GM23248 (cell line): ENCODE measurements around the gene TTC23. TPM values are rescaled to one million over a fixed set of nuclear protein-coding genes. Genes with fewer than 3 reads are reported as not detected.

ENCODE experiments used
- DNase-seq: peaks from one replicate; pipeline ENCODE4 v3.0.0-alpha.2; 2015
- H2AFZ ChIP-seq: fragments of 200-600 bp; sonication (generic); 2 replicates; pipeline ENCODE4 v1.6.1; 2016; ENCODE audit warnings: antibody characterized with exemption
- H3F3A ChIP-seq: fragments of 200-600 bp; sonication (generic); 2 replicates; pipeline ENCODE4 v1.6.1; 2016; ENCODE audit warnings: mild to moderate bottlenecking, antibody characterized with exemption, mixed run types; ENCODE audit not compliant: insufficient read depth
- H3K27ac ChIP-seq: fragments of 200-600 bp; sonication (generic); 2 replicates; pipeline ENCODE4 v1.5.1; 2016; ENCODE audit warnings: mild to moderate bottlenecking
- H3K27me3 ChIP-seq: fragments of 200-600 bp; sonication (generic); replicated peaks from 2 replicates; pipeline ENCODE4 v1.6.1; 2016; ENCODE audit warnings: mild to moderate bottlenecking; ENCODE audit not compliant: insufficient read depth
- H3K36me3 ChIP-seq: fragments of 200-600 bp; sonication (generic); 2 replicates; pipeline ENCODE4 v1.6.1; 2016; ENCODE audit warnings: low read depth, mild to moderate bottlenecking
- H3K4me1 ChIP-seq: fragments of 200-600 bp; sonication (generic); 2 replicates; pipeline ENCODE4 v1.6.1; 2016; ENCODE audit warnings: mild to moderate bottlenecking; ENCODE audit not compliant: insufficient read depth
- H3K4me2 ChIP-seq: fragments of 200-600 bp; sonication (generic); one replicate; pipeline ENCODE4 v1.6.1; 2016; ENCODE audit warnings: mild to moderate bottlenecking; ENCODE audit not compliant: unreplicated experiment
- H3K4me3 ChIP-seq: fragments of 200-600 bp; sonication (generic); 2 replicates; pipeline ENCODE4 v1.5.1; 2016; ENCODE audit warnings: mild to moderate bottlenecking
- H3K79me2 ChIP-seq: fragments of 200-600 bp; sonication (generic); 2 replicates; pipeline ENCODE4 v1.6.1; 2016; ENCODE audit warnings: mild to moderate bottlenecking; ENCODE audit not compliant: insufficient read depth
- H3K9ac ChIP-seq: fragments of 200-600 bp; sonication (generic); 2 replicates; pipeline ENCODE4 v1.6.1; 2016; ENCODE audit warnings: mild to moderate bottlenecking
- H3K9me2 ChIP-seq: fragments of 200-600 bp; sonication (generic); 2 replicates; pipeline ENCODE4 v1.6.1; 2016; ENCODE audit warnings: mixed run types, mild to moderate bottlenecking, moderate library complexity; ENCODE audit not compliant: insufficient read depth
- H3K9me3 ChIP-seq: fragments of 200-600 bp; sonication (generic); one replicate; pipeline ENCODE4 v1.6.1; 2017; ENCODE audit warnings: low read depth
- H4K20me1 ChIP-seq: fragments of 200-600 bp; sonication (generic); 2 replicates; pipeline ENCODE4 v1.6.0; 2016; ENCODE audit not compliant: insufficient read depth
- EZH2 ChIP-seq: fragments of 200-600 bp; sonication (generic); IDR thresholded peaks from 2 replicates; pipeline ENCODE4 v1.6.1; 2018; ENCODE audit warnings: antibody characterized with exemption, mild to moderate bottlenecking; ENCODE audit not compliant: insufficient read depth, poor library complexity, severe bottlenecking
- EZH2phosphoT487 ChIP-seq: fragments of 200-600 bp; sonication (generic); IDR thresholded peaks from 2 replicates; pipeline ENCODE4 v1.6.1; 2018; ENCODE audit warnings: antibody characterized with exemption, moderate library complexity, mild to moderate bottlenecking, low read depth; ENCODE audit not compliant: insufficient read depth
- WGBS, 2 experiments: methylation state at CpG; one replicate each; pipeline ENCODE4 v1.1.6; 2015 to 2017; ENCODE audit warnings: low lambda C conversion rate in 2 of 2, low coverage in 1 of 2; ENCODE audit errors: missing lambda C conversion rate in 2 of 2; 5-methylcytosine and 5-hydroxymethylcytosine counted together
- in situ Hi-C: fragments of 300-500 bp; cut with MboI; formaldehyde crosslinking; loops from 2 replicates; pipeline ENCODE4 v1.15.0; 2020
- polyA plus RNA-seq: library from polyadenylated mRNA; unstranded; fragments of >200 nt; fragmentation: Nextera tagmentation; extraction: Ambion mirVana; gene quantifications from 2 replicates; pipeline ENCODE4 v1.2.1, GENCODE V29; 2016
- total RNA-seq: library from RNA; depleted of rRNA; stranded (reverse); fragments of >200 nt; shearing (Covaris generic); gene quantifications from 2 replicates; pipeline ENCODE4 v1.2.3, GENCODE V29; 2014

Gene TTC23
- total and polyA plus RNA-seq, 2 experiments from 2014 or later: 10.8 to 18.6 TPM

- H3K27ac ChIP-seq: no peak overlapping the region
- H3K9ac ChIP-seq: no peak overlapping the region
- H3K9me3 ChIP-seq: no peaks in the 10 kb centered on the region
- in situ Hi-C loops: loop anchor here (25.0 kb wide), 1 partner anchor 619 kb away; the partner anchor contains the start of gene LYSMD4
- no peak for DNase-seq
- WGBS, 2 experiments: 75 to 80% methylated on average over 7 of the region's 7 CpGs
- no peak overlapping the region for H2AFZ ChIP-seq
- peaks cover 5% of the 10 kb centered on the region; the same call in 1 of the 2 replicates for H3K4me1 ChIP-seq
- no peaks in the 10 kb centered on the region for H3K36me3 ChIP-seq
- H3F3A ChIP-seq: no peaks in the 10 kb centered on the region
- no peak overlapping the region for H3K4me3 ChIP-seq
- no peaks in the 10 kb centered on the region for H3K79me2 ChIP-seq
- no peak overlapping the region for H3K4me2 ChIP-seq
- no peaks in the 10 kb centered on the region for H3K9me2 ChIP-seq
- no peak for TF ChIP-seq EZH2
- no peak for TF ChIP-seq EZH2phosphoT487
- H3K27me3 ChIP-seq: no peaks in the 10 kb centered on the region
- H4K20me1 ChIP-seq: no peaks in the 10 kb centered on the region
These were observed 131.1 kb downstream of the TTC23 start for GRCh38 chr15:99118258-99118632.

GRCh38 chr15:99117563-99118257 lies 131.7 kb downstream of the TTC23 start:
- Histone ChIP-seq H2AFZ (no peak overlapping the region), H3K4me2 (no peak overlapping the region), H3K4me3 (no peak overlapping the region), H3K9me2 (no peaks in the 10 kb centered on the region), H3K4me1 (no peaks in the 10 kb centered on the region; the same call in 1 of the 2 replicates), H3K27ac (no peak overlapping the region), H3K9me3 (no peaks in the 10 kb centered on the region), H3F3A (no peaks in the 10 kb centered on the region), H3K36me3 (no peaks in the 10 kb centered on the region), H3K27me3 (no peaks in the 10 kb centered on the region), H3K79me2 (no peaks in the 10 kb centered on the region), H3K9ac (no peak overlapping the region), H4K20me1 (no peaks in the 10 kb centered on the region)
- in situ Hi-C loops: loop anchor here (25.0 kb wide), 1 partner anchor 620 kb away; the partner anchor contains the start of gene LYSMD4
- no peak for DNase-seq
- 94 to 95% methylated on average over 20 of the region's 20 CpGs for whole genome bisulfite sequencing, 2 experiments
- TF ChIP-seq EZH2phosphoT487 (no peak), EZH2 (no peak)

DNA sequence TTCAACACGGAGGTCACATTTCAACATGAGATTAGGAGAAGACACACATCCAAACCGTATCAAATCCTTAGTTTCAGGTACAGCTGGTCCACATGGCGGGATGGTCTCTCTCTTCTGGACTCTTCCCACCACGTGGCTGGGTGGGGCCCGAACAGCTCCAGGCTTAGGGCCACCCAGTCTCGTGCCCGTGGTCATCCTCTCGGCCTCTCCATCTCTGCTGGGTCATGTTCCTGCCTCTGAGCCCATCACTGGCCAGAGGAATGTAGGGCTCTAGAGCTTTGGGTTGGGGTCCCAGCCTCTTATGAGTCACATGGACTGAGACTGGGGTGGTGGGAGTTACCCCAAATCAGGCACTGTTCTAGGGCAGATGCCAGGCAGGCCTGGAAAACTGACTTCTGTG lies 132.3 kb downstream of the TTC23 start:
- H3K4me2 ChIP-seq: no peak overlapping the region
- H3K9ac ChIP-seq: no peak overlapping the region
- no peak for DNase-seq
- no peaks in the 10 kb centered on the region for H3F3A ChIP-seq
- no peaks in the 10 kb centered on the region for H3K36me3 ChIP-seq
- no peaks in the 10 kb centered on the region for H3K4me1 ChIP-seq
- H3K27ac ChIP-seq: no peak overlapping the region
- H4K20me1 ChIP-seq: no peaks in the 10 kb centered on the region
- H2AFZ ChIP-seq: no peak overlapping the region
- H3K9me3 ChIP-seq: no peaks in the 10 kb centered on the region
- in situ Hi-C loops: loop anchor here (25.0 kb wide), 1 partner anchor 620 kb away; the partner anchor contains the start of gene LYSMD4
- no peaks in the 10 kb centered on the region for H3K9me2 ChIP-seq
- no peak overlapping the region for H3K4me3 ChIP-seq
- H3K79me2 ChIP-seq: no peaks in the 10 kb centered on the region
- no peaks in the 10 kb centered on the region for H3K27me3 ChIP-seq
- TF ChIP-seq EZH2phosphoT487: no peak
- no peak for TF ChIP-seq EZH2
- 79% methylated on average over 6 to 8 of the region's 8 CpGs for WGBS, 2 experiments

DNA sequence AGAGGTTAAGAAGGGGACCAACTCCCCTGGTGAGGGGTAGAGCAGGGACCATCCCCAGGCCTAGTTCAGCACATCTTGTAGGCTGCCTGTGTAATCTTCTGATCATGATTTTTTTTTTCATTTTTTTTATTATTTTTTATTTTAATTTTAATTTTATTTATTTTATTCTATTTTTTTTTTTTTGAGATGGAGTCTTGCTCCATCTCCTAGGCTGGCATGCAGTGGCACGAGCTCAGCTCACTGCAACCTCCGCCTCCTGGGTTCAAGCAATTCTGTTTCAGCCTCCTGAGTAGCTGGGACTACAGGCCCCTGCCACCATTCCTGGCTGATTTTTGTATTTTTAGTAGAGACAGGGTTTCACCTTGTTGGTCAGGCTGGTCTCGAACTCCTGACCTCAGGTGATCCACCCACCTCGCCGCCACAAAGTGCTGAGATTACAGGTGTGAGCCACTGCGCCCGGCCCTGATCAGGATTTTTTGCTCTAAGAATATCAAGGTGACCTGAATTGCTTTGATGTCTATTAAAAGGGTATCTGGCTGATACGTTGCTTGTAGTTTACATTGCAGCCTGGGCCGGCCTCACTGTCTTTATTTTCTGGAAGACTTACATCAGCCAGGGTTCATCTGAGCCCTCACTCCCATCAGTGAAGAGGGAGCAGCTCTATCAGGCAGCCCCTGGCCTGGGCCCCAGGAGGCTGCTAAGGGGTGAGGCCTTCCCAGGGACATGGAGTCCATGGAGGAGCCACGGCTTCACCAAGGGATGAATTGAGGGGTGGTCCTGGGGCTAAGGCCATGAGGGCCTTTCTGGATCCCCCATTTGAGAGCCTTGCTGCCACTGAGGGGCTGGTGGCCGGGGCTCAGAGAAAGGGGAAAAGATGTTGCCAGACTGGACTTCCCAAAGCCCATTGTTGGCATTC lies 133.8 kb downstream of the TTC23 start:
- 0 out of 2 replicates have a peak, but pooled peaks cover 4% of the 10 kb centered on the region for H3K4me1 ChIP-seq
- no peak overlapping the region for H3K4me2 ChIP-seq
- no peaks in the 10 kb centered on the region for H3F3A ChIP-seq
- no peak for DNase-seq
- H3K27me3 ChIP-seq: no peaks in the 10 kb centered on the region
- WGBS, 2 experiments: 79 to 85% methylated on average over 11 of the region's 11 CpGs
- no peak overlapping the region for H2AFZ ChIP-seq
- no peaks in the 10 kb centered on the region for H3K79me2 ChIP-seq
- in situ Hi-C loops: loop anchor here (25.0 kb wide), 1 partner anchor 622 kb away; the partner anchor contains the start of gene LYSMD4
- H3K9me2 ChIP-seq: no peaks in the 10 kb centered on the region
- no peak overlapping the region for H3K27ac ChIP-seq
- no peaks in the 10 kb centered on the region for H3K36me3 ChIP-seq
- TF ChIP-seq EZH2: no peak
- TF ChIP-seq EZH2phosphoT487: no peak
- H3K9ac ChIP-seq: no peak overlapping the region
- H4K20me1 ChIP-seq: no peaks in the 10 kb centered on the region
- no peaks in the 10 kb centered on the region for H3K9me3 ChIP-seq
- no peak overlapping the region for H3K4me3 ChIP-seq
